GM19238 (cell line): ENCODE data around the gene CCDC185.

Experiments used
- DNase-seq: peaks from one replicate; pipeline ENCODE4 v3.0.0; 2011; ENCODE audit warnings: low spot score; ENCODE audit not compliant: insufficient read length

Gene CCDC185

GRCh38 chr1:223393275-223394214 is at the start of gene CCDC185:
CCDC185 (plus strand) TSS chr1:223393415; CDS start chr1:223393476, 61 bp downstream.
- DNase-seq, result no peak

GRCh38 chr1:223343692-223344091 is 49.5 kb upstream of the CCDC185 start:
- DNase-seq, result no peak

- no peak for DNase-seq
These were observed 48.7 kb upstream of the CCDC185 start for GRCh38 chr1:223344491-223344890.

- no peak for DNase-seq
These were observed 47.5 kb upstream of the CCDC185 start for GRCh38 chr1:223345720-223346119.

GRCh38 chr1:223346311-223346710 is 46.9 kb upstream of the CCDC185 start:
- DNase-seq, result no peak

- no peak for DNase-seq
These were observed 45.6 kb upstream of the CCDC185 start for GRCh38 chr1:223347583-223347982.

GRCh38 chr1:223348439-223348838 is 44.8 kb upstream of the CCDC185 start:
- no peak for DNase-seq

- no peak for DNase-seq
These were observed 44.0 kb upstream of the CCDC185 start for GRCh38 chr1:223349241-223349640.

- DNase-seq, result no peak
These were observed 42.8 kb upstream of the CCDC185 start for GRCh38 chr1:223350361-223350908.

GRCh38 chr1:223352944-223353343 is 40.3 kb upstream of the CCDC185 start:
- DNase-seq, result no peak

GRCh38 chr1:223353939-223354338 is 39.3 kb upstream of the CCDC185 start:
- no peak for DNase-seq

- no peak for DNase-seq
These were observed 37.5 kb upstream of the CCDC185 start for GRCh38 chr1:223355699-223356098.

GRCh38 chr1:223358826-223359225 is 34.4 kb upstream of the CCDC185 start:
- no peak for DNase-seq

GRCh38 chr1:223363057-223363855 is 30.0 kb upstream of the CCDC185 start:
- no peak for DNase-seq

GRCh38 chr1:223363856-223364684 is 29.1 kb upstream of the CCDC185 start, which contains the start of gene SUSD4:
SUSD4 (minus strand) TSS chr1:223364176; CDS start chr1:223363425, 751 bp downstream.
- peak; percentile 13 for DNase-seq

GRCh38 chr1:223364685-223365382 is 28.4 kb upstream of the CCDC185 start:
- DNase-seq, result no peak

- no peak for DNase-seq
These were observed 19.1 kb upstream of the CCDC185 start for GRCh38 chr1:223374064-223374610.

- DNase-seq, result no peak
These were observed 14.5 kb upstream of the CCDC185 start for GRCh38 chr1:223378754-223379153.

- DNase-seq, result no peak
These were observed 7.2 kb upstream of the CCDC185 start for GRCh38 chr1:223386013-223386412.

- no peak for DNase-seq
These were observed 2.6 kb upstream of the CCDC185 start for GRCh38 chr1:223390618-223391017.
